GM21529 (cell line): Measurements from ENCODE around the gene B4GALT3.
"Not testable (repeated sequence)": the region's sequence is repeated elsewhere in the genome, so short reads cannot be mapped to it uniquely, and the experiment has no call there.

Experiments
- ATAC-seq: cut with Tn5 transposase; IDR thresholded peaks from one replicate; pipeline ENCODE4 v1.9.1; 2021; ENCODE audit not compliant: unreplicated experiment

B4GALT3 gene

DNA sequence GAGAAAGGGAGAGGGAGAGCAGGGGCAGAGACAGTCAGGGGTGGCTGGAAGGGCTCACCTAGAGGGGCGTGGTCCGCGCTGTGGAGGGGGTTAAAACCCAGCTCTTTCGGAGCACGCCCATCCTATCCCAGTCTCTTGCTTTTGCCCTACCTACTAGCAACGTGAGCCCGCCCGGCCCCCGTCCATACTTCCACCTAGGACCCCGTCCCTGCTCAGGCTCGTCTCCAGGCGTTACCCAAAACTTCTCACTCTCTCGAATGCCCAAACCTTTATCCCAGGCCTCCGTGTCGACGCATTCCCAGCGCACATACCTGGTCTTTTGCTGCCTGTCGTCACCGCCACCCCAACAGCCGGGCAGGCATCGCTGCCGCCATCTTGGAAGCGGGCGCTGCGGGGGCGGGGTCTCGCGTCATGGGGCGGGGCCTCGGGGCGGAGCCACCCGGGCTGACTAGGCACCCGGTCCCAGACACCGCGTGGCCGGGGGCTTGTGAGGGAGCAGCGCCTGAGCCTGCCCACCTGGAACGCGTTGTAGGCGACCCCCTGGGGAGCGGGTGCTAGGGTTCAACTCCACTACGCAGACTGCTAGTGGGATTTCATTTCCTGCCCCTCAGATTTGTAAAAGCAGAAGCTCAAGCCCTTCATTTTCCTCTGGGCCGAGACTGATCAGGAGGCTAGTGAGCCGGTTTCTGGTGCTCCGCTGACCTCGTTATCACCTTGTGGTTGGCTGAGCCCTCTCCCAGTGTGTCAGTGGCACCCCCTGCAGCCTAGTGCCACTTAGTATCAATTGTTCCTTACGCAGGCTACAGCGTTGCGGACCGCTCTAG is at the start of gene B4GALT3:
Gene B4GALT3 (minus strand): TSS at position 396 of the 824 bp plus-strand sequence. CDS start 1,447 bp downstream, outside the sequence.
- ATAC-seq, result peak; percentile 76

- ATAC-seq, result no peak
Measured at GRCh38 chr1:161226759-161227158, 49.5 kb upstream of the B4GALT3 start.

- no peak for ATAC-seq
Measured at GRCh38 chr1:161226320-161226711, 49.0 kb upstream of the B4GALT3 start.

DNA sequence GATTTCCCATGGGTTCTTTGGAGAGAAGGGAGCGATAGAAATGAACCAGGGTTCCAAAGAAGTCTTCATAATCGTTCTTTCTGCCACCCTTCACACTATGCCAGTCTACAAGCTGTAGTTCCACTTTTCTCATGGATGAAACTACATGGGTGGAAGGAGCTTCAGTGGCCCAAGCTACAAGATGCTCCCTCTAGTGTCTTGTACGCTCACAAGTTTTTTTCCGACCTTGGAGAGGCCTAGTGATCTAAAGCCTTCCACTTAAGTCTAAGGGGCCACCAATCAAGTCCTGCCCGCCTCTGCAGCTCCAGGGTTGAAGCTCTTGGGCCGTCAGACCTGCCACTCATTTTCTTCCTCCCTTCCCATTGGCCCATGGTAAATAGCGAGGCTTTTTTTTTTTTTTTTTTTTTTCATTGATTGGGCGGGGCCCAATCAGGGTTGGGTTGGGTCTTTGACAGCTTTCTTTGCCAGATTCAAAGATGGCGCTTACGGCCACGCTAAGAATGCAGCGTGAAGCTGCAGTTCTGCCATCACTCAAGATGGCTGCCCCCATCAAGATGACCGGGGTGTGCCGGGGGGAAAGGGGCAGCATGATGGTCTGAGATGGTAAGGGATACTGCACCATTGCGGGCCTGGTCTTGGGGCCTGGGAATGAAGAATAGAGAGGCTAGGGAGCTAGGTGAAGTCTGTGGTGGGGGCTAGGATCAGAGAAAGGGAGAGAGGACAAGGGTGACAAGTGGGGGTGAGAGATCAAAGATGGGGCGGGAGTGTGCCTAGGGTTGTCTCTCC is 48.4 kb upstream of the B4GALT3 start, which contains the start of gene TOMM40L:
Gene TOMM40L (plus strand): TSS at position 527 of the 786 bp plus-strand sequence. CDS start 430 bp downstream, outside the sequence.
- peak; percentile 94 for ATAC-seq

GRCh38 chr1:161225178-161225533 is 47.8 kb upstream of the B4GALT3 start:
- ATAC-seq, result no peak

GRCh38 chr1:161224695-161225087 is 47.4 kb upstream of the B4GALT3 start:
- ATAC-seq, result not testable (repeated sequence)

- ATAC-seq, result no peak
Measured at GRCh38 chr1:161223805-161224694, 46.7 kb upstream of the B4GALT3 start.

- ATAC-seq, result no peak
Measured at GRCh38 chr1:161222175-161223019, 45.1 kb upstream of the B4GALT3 start.

DNA sequence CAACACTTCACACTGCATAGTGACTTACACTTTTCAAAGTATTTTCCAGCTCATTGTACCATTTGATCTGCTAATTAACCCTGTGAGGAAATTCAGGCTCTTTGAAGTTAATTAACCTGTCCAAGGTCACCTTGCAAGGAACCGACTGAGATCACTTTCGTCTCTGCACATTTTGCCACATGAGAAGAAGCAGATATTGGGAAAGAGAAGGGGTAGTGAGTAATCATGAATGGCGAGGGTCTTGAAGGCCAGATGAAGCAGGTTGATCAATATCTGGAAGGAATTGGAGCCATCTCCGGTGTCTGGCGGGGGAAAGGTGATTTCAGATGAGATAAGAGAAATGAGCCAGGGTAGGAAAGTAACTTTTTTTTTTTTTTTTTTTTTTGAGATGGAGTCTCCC is 42.7 kb upstream of the B4GALT3 start:
- ATAC-seq, result no peak

- no peak for ATAC-seq
Measured at GRCh38 chr1:161219078-161219892, 42.0 kb upstream of the B4GALT3 start.

DNA sequence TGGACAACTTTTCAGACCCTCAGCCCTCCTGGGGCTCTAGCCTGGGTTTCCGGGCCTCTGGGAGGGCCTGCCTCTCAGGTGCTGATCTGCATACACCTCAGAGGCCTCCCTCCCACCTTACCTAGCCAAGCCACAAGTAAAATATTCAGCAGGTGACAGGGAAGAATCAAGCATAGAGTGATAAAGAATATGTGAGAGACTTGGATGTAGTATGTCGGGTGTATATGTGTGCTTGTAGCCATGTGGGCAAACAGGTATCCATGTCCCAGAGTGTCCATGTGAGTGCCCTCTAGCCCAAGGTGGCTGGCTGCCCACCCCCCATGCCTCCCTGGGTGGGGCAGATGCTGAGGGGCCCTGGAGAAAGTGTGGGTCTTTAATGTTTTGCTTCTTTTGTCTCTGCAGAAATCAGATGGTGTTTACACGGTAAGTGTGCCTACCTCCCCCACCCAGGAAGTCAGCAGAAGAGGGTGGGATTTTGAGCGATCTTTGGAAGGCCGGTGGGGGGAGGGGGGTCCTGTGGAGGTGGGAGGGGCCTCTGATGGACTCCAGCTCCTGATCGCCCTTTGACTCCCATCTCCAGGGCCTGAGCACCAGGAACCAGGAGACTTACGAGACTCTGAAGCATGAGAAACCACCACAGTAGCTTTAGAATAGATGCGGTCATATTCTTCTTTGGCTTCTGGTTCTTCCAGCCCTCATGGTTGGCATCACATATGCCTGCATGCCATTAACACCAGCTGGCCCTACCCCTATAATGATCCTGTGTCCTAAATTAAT is 41.2 kb upstream of the B4GALT3 start:
- ATAC-seq, result no peak

DNA sequence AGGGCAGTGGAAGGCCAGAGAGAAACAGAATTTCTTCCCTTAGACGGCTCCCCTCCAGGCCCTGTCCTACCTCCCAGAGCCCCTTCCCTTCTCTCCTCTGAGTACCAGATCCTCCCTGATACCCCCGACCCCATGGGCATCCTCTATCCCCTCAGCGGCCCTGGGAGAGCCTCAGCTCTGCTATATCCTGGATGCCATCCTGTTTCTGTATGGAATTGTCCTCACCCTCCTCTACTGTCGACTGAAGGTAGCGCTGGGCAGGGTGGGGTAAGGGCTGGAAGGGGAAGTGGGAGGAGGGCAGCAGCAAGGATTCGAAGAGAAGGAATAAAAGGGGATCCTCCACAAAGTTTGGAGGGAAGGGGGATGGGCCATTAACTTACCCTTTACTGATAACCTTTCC is 40.5 kb upstream of the B4GALT3 start:
- no peak for ATAC-seq

DNA sequence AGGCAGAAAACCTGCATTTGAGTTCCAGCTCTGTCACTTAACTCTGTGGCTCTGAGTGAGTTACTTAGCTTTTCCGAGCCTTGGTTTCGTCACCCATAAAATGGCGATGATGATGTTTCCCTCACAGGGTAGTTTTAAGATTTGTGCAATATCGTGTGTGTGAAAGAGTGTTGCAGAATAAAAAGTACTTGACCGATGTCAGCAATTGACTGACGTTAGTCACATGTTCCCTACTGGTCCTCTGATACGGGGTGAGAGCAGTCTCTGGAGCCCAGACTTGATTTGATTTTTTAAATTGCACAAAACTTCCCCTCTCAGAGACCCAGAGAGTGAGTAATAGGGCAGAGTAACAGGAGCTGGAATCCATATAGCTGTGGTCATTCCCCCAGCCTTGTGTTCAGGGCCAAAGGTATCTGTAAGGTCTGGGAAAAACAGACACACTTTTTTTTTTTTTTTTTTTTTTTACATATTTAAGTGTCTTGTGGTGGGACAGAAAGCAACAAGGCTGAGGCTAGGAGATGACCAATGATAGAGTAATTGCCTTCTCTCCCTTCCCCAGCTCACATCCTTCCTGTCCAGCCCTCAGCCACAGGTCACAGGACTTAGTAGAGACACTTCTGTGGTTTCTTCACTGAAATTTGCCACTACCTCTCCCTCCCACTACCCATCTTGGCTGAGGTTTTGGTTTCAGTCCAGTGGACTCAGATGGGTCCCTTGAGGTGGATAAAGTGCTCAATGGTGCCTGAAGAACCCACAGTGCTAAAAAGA is 39.8 kb upstream of the B4GALT3 start:
- ATAC-seq, result peak; percentile 92

DNA sequence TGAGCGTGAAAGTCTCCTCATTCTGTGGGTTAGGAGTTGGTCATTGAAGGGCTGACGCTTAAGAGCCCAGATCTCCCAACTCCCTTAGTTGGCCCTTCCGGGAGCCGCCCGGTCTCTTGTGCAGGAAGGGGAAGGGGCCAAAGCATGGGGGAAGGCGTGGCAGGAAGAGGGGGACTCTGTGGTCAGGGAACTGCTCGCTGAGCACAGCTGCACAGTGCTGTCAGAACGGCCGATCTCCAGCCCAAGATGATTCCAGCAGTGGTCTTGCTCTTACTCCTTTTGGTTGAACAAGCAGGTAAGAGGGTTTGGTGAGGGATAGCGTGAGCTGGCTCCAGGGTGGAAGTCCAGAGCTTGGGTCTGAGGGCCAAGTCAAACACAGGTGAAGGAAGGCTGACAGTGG is 37.8 kb upstream of the B4GALT3 start, which contains the start of gene FCER1G:
Gene FCER1G (plus strand): TSS at position 220 of the 400 bp plus-strand sequence. CDS start 27 bp downstream, at position 247.
- no peak for ATAC-seq

GRCh38 chr1:161214369-161214768 is 37.1 kb upstream of the B4GALT3 start:
- ATAC-seq, result no peak

- no peak for ATAC-seq
Measured at GRCh38 chr1:161209790-161210409, 32.6 kb upstream of the B4GALT3 start.

GRCh38 chr1:161207173-161207572 is 29.9 kb upstream of the B4GALT3 start:
- no peak for ATAC-seq
